Posterior vena cava (tissue), 2 donors: ENCODE results near the gene ASTN2. TPM values are rescaled to one million over a fixed set of nuclear protein-coding genes. Genes with fewer than 3 reads are reported as not detected.

Experiments
- DNase-seq: peaks from one replicate; pipeline ENCODE4 v3.0.0-alpha.2; 2020; ENCODE audit warnings: low spot score
- intact Hi-C, 2 donors: fragments of 100-400 bp; cut with DNase I; formaldehyde crosslinking; loops; one replicate each; pipeline versions ENCODE4 v1.14.1 to v1.14.2; 2022 to 2023
- total RNA-seq, 2 donors: library from RNA; stranded (reverse); fragmentation: NEBNext Ultra II Directional; extraction: Animal tissue kit (Norgen Biotek cat#: 25700); gene quantifications; one replicate each; pipeline ENCODE4 v1.2.1, GENCODE V29; 2021
- donor health status: DM: yes; HTN: yes; CAD: no.
- donor health status: DM: yes; HTN: yes; CAD: no.

Gene ASTN2
- total RNA-seq, 2 donors from 2014 or later: 4.3 to 5.8 TPM

- DNase-seq: no peak
- intact Hi-C loops: no loop called here
Measured at GRCh38 chr9:116661037-116661954, 753.6 kb downstream of the ASTN2 start.

- intact Hi-C loops: loop anchor here in 1 of 2 donors (10.0 kb wide), 1 partner anchor 1063 kb away; no protein-coding TSS in a partner anchor
- no peak for DNase-seq
Measured at GRCh38 chr9:116658265-116658664, 756.6 kb downstream of the ASTN2 start.

- intact Hi-C loops: loop anchor here in 1 of 2 donors (10.0 kb wide), 1 partner anchor 1062 kb away; no protein-coding TSS in a partner anchor
Measured at GRCh38 chr9:116656977-116657376, 757.9 kb downstream of the ASTN2 start.

GRCh38 chr9:116656501-116656971 lies 758.3 kb downstream of the ASTN2 start:
- no peak for DNase-seq
- intact Hi-C loops: loop anchor here in 1 of 2 donors (10.0 kb wide), 1 partner anchor 1062 kb away; no protein-coding TSS in a partner anchor

More at GRCh38 chr9:116656977-116657376, 757.9 kb downstream of the ASTN2 start:
- DNase-seq: no peak

- intact Hi-C loops: loop anchor here (5.0 to 10.0 kb wide), 2 partner anchors 1059 to 1062 kb away; no protein-coding TSS in a partner anchor
- DNase-seq: no peak
Measured at GRCh38 chr9:116654059-116654355, 760.9 kb downstream of the ASTN2 start.

- intact Hi-C loops: loop anchor here (5.0 to 10.0 kb wide), 2 partner anchors 1059 to 1061 kb away; no protein-coding TSS in a partner anchor
- DNase-seq: no peak
Measured at GRCh38 chr9:116653348-116654058, 761.4 kb downstream of the ASTN2 start.

GRCh38 chr9:116647515-116647809 lies 767.4 kb downstream of the ASTN2 start:
- DNase-seq: peak; percentile 87

GRCh38 chr9:116646661-116647514 lies 768.0 kb downstream of the ASTN2 start:
- intact Hi-C loops: no loop called here
- DNase-seq: no peak

More at GRCh38 chr9:116647515-116647809, 767.4 kb downstream of the ASTN2 start:
- intact Hi-C loops: no loop called here

- DNase-seq: no peak
- intact Hi-C loops: no loop called here
Measured at GRCh38 chr9:116644091-116644688, 770.7 kb downstream of the ASTN2 start.

- DNase-seq: no peak
- intact Hi-C loops: no loop called here
Measured at GRCh38 chr9:116643691-116644090, 771.2 kb downstream of the ASTN2 start.

- DNase-seq: no peak
- intact Hi-C loops: no loop called here
Measured at GRCh38 chr9:116641292-116642059, 773.4 kb downstream of the ASTN2 start.

- intact Hi-C loops: no loop called here
- DNase-seq: no peak
Measured at GRCh38 chr9:116639251-116639741, 775.6 kb downstream of the ASTN2 start.

GRCh38 chr9:116635908-116636307 lies 778.9 kb downstream of the ASTN2 start:
- DNase-seq: no peak

GRCh38 chr9:116632990-116633838 lies 781.6 kb downstream of the ASTN2 start:
- intact Hi-C loops: no loop called here
- no peak for DNase-seq

More at GRCh38 chr9:116635908-116636307, 778.9 kb downstream of the ASTN2 start:
- intact Hi-C loops: no loop called here

GRCh38 chr9:116629634-116630033 lies 785.2 kb downstream of the ASTN2 start:
- DNase-seq: no peak
- intact Hi-C loops: loop anchor here in 1 of 2 donors (5.0 kb wide), 1 partner anchor 263 kb away; no protein-coding TSS in a partner anchor

- intact Hi-C loops: loop anchor here in 1 of 2 donors (5.0 kb wide), 1 partner anchor 264 kb away; no protein-coding TSS in a partner anchor
Measured at GRCh38 chr9:116628716-116629115, 786.1 kb downstream of the ASTN2 start.

GRCh38 chr9:116627433-116627832 lies 787.4 kb downstream of the ASTN2 start:
- intact Hi-C loops: loop anchor here in 1 of 2 donors (5.0 kb wide), 1 partner anchor 265 kb away; no protein-coding TSS in a partner anchor
- DNase-seq: no peak

More at GRCh38 chr9:116628716-116629115, 786.1 kb downstream of the ASTN2 start:
- no peak for DNase-seq
